CD4-positive, alpha-beta T cell treated with Interleukin-17A for 1 hour (primary cell): ENCODE data around the gene ALPK1.
"Not testable (repeated sequence)": the region's sequence is repeated elsewhere in the genome, so short reads cannot be mapped to it uniquely, and the experiment has no call there.

Experiments used
- DNase-seq: peaks from one replicate; pipeline ENCODE4 v3.0.0-alpha.2; 2020

Gene ALPK1

DNA sequence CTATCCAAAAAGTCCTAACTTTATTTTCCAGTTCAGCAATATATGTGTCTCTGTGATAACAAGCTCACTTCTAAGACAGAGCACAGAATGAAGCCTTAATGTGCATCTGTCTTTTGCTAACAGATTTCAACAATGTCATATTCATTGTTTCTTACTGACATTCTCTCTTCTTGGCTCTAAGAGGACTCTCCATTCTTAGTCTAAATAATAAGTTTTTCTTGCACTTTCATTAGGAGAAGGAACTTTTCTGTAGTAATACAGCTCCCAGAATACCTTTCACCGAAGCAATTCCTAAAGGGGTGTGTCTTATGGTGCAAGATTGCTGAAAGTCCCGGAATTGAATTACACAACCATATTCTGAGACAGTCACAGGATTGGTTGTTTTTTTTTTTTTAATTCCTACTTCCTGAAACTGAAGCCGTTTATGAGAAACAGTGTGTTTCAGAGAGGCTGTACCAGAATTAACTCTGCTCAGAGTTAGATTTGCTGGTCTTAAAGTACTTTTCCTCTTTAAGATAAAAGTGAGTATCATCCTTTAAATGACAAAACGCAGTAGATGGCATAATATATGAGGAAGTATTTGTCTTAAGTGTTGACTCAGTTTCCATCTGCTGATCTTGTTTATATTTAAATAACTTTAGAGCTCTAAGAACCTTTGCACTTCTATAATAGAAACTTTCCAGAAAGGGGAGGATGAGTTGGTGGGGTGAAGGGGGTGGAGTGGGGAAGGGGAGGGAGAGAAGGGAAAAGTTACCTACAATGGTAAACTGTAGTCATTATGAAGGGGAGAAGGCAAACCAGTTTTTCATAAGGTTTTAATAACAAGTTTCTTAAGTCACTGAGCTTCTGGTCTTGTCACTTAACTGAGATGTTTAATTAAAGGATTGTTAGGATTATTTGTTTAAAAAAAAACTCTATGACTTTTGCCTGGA is at the start of gene ALPK1:
Gene ALPK1, plus strand, starts transcription at position 421 of the 932 bp plus-strand sequence.
- peak; percentile 54 for DNase-seq

DNA sequence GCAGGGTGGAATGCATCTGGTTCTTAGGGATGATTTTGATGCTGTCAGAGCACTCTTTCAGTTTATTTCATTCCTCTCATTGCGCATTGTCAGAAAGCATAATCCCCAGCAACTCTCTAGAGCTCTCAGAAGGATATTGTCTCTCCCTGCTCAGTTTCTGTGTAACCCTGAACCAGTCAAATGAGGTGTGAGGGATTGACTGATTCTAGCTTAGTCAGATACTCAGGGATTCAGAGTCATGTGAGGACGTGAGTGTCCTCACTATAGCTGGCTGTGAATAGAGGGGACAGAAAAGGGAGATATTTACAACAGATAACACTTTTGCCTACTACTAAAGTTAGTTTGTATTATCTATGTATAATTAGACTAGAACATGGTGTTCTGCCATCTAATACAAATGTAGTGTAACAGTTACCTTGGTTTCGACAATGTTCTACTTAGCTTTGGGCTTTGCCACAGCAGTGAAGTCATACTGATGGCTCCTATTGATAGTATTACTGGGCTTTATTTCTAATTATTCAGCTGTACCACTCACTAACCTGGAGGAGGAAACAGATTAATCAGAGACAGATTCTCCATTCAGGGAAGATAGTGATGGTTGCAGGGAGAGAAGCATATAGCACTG is 46.0 kb upstream of the ALPK1 start:
- no peak for DNase-seq

DNA sequence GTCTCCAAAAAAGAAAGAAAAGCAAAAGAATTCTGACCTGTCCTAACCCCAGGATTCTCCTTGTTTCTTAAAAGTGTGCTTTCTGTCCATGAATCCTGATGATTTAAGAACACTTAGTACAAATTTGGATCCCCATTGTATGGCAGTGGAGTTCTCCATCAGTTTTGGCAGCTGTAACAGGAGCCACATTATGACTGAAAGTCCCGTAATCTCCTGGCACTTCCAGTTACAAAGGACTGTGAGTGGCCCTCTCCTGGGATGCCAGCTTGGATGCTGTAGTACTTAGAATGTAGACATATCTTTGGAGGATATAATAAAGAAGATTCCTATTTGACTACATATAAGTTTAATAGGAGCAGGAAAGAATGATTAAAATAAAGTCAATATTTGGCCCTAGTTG is 44.9 kb upstream of the ALPK1 start:
- no peak for DNase-seq

DNA sequence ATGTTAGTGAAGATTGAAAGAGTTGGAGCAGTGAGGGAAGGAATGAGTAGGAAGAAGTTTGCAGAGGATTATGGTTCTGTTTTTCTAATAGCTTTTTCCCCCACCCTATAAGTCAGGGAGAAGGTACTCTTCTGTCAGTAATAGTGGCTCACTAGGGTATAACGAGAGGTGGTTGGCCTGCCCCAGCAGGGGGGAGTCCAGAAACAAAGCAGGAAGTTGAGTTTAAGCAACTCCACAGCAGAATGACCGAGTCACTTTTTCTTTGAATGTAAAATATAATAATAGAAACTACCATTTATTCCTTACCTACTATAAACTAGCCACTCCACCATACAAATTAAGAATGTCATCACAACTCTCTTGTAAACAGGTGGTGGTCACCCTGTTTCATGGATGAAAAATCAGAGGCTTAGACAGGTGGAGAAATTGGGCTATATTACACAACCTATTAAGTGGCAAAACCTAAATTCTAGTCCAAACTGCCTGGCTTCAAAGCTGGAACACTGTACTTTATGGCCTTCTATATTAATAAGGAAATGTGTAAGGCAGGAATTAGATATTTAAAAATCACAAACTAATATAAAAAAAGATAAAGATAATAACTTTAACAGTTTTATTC is 43.7 kb upstream of the ALPK1 start:
- DNase-seq = no peak

DNA sequence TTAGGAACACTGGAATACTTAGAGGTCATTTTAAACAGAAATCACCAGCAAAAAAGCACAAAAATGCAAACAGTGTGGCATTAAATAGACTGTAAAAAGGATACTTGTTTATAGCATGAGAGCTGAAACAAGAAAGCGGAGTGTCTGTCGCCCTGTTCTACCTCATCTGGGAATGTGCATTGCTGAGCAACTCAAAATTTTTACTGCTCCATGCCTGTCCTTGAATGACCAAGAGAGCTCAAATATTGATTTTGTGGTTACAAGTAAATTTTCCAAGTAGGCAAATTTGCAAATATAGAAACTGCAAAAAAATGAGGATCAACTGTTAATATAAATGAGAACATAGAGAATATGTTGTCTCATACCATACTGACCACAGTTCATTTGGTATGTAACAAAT is 40.1 kb upstream of the ALPK1 start:
- no peak for DNase-seq

DNA sequence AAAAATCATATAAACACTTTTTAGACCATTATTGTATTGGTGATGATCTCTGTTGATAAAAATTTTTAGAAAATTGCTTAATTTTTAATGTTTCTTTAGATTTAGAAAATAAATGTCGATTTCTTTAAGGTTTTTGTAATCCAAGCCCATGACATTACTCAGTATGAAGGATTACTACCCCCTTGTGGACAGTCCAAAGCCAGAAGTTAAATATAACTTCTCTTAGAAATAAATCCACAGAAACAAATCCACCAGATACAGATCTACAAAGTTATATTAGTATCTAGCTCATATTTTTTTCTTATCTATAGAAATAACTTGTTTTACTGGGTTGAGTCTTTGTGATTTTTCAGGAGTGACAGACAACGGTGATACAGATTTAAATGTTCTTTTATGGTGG is 30.3 kb upstream of the ALPK1 start:
- DNase-seq = no peak

DNA sequence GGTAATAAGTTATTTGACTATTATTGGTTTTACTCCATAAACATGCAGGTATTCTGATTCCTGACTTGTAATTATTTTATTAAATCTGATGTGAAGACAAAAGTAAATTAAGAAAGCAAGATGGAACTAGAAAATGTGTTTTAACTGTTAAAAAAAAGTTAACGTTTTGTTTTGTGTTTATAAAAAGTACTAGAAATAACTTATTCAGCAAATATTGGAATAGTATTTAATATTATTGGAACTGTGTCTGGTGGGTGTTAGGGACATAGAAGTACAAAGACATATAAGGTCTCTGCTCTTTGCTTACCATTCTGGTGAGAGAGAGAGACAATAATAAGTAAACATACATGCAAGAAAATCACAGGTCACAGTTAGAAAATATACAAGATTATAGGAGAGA is 27.1 kb upstream of the ALPK1 start:
- DNase-seq = no peak

DNA sequence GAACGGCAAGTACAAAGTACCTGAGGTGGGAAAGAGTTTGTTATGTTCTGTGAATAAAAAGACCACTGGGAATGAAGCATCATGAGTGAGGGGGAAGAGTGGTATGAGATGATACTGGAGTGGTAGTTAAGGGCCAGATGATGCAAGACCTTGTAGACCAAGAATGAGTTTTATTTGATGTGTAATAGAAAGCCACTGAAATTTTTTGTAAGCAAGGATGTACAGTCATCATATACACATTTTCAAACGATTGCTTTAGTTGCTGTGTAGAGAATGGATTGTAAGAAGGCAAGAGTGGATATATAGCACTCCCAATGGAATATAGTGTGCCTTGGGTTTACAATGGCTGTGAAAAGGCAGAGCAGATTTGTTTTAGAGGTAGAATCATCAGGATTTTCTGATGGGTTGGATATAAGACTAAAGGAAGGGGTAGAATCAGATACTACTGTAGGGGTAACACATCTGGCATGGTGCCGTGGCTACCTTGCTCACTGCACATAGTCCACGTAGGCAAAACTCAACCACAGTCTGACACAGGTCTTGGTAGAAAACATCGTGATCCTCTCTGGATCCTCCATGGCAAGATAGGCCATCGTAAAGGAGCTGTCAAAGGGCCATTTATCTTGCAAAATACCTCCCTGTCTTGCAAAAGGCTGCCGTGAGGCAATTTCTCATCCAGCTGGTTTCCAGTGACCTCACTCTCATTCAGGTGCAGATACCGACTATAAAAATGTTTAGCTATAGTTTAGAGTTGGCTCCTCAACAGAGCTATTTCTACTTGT is 26.3 kb upstream of the ALPK1 start:
- DNase-seq = no peak

DNA sequence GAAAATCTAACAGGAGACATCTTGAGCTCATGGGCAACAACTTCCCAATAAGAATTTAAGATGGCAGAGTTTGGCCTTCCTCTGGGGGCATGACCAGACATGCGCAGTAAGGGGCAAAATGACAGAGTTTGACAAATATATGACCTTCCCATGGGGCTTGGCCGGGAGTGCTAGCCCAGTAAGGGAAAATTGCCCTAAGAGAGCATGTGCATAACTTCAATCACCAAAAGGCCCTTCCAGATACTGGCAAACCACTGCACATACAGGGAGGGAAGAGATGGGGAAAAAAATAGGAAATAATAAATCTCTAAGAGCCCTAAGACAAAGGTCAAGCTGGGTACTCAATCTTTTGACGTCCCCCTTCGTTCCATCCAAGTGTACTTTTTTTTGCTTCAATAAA is 24.9 kb upstream of the ALPK1 start:
- no peak for DNase-seq

DNA sequence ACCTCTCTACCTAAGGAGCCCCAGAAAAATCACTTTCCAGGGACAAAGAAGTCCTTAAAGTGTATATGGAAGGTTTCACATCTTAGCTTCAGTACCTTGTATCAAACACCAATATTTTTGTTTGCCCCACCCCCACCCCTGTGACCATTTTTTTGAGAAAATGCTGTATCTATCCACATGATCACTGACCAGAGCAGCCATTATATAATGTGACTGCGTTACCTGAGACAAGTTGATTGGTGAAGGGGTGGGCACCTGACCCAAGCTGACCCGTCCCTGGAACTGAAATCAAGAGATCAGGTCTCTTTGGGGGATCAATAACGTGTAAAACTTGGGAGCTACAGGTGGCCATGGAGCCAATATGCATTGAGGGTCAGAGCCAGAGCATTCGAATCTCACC is 22.2 kb upstream of the ALPK1 start:
- no peak for DNase-seq

DNA sequence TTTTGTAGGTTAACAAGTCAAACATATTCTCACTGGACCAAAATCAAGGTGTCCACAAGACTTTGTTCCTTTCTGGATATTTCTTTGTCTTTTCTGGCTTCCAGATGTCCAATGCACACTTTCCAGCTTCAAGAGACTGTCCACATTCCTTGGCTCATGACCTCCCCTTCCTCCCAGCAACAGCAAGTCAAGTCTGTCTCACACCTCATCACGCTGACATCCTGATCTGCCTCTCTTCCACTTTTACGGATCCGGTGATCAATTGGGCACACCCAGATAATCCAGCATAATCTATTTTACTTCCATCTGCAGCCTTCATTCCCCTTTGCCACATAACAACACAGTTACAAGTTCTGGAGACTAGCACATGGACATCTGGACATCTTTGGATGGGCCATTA is 21.1 kb upstream of the ALPK1 start:
- DNase-seq = no peak

DNA sequence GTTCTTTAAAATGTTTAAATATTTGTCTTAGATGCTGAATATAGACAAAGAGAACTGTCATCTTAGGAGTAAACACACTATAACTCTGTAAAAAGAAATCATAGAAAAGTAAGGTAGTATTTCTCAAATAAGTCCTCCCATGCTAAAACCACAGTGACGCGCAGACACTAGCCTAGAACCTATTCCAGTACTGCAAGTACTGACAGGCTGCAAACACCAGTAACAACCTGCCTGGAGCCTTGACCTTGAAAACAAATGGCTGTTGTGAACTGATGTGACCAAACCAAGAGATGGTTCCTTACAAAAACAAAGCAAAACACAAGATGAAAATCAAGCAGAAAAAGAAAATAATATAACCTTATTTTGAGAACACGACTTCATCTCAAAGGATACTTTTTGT is 19.9 kb upstream of the ALPK1 start:
- no peak for DNase-seq

DNA sequence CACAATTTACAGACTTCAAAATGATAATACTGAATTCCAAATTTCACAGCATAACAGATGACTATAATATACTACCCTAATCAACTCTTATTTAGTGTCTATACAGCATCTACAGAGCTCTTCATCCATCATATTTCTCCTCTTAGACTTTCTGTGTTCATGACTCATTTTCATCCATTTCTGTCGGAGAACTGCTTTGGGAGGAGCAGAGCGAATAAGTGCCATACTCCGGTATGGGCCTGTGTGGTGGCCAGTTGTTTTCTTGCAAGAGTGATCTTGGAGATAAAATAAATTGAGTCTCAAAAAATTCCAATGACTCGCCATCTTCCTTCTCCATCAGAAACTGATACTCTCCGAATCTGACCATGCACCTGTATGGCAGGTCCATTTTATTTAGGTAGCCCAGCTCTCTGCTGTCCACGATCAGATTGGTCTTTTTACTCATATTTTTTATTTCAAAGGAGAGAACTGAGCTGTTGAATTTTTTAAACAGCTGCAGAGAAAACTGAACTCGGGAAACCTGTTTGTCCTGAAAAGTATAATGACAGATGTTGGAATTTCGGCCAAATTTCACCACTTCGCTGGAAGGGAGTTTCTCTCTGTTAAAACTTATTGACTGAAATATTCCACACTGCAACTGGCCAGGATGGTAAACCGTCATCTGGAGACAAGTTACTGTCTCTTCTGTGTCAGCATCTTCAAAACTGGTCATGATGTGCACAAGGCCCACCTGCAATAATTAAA is 19.3 kb upstream of the ALPK1 start:
- no peak for DNase-seq

DNA sequence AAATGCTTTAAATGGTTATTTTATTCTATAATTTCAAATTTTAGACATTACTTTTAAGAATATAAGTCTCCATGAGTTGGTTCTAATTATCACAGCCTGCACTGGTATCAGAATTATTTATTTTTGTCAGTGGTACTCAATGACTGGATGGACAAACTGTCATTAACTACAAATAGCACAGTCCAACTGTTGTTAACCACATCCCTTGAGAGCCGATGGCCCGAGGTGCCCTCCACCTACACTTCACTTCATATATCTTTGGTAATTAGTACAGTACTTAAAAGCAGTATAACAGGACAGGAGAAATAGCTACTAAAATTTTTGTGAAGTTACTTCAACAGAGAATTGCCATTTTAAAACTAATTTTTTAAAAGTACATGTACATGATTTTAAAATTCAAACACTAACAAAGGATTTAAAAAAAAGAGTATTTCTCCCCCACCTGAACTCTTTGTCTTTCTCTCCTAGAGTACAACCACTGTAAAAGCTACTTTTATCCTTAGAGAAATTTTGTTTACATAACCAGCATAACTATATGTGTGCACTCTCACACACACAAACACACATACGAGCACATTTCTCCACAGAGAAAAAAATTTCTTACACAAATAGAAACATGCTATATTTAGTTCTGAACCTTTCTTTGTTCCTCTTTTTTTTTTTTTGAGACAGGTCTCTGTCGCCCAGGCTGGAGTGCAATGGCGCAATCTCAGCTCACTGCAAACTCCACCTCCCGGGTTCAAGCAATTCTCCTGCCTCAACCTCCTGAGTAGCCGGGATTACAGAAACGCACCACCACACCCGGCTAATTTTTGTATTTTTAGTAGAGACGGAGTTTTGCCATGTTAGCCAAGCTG is 17.9 kb upstream of the ALPK1 start:
- DNase-seq = no peak

DNA sequence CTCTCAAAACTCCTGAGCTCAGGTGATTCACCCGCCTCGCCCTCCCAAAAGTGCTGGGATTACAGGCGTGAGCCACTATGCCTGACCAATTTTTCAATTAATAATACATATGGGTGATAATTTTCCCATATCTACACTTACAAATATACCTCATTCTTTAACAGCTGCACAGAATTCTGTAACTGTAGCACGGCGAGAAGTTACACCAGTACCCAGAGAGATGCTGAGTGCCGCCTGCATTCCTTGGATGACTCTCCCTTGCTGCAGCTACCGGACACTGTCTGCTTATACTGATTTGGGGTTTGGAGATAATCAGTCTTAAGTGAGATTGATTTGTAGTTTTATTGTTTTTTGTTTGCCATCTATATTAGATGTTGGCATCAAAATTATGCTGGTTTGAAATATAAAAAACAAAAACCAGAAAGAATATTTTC is 17.3 kb upstream of the ALPK1 start:
- no peak for DNase-seq

DNA sequence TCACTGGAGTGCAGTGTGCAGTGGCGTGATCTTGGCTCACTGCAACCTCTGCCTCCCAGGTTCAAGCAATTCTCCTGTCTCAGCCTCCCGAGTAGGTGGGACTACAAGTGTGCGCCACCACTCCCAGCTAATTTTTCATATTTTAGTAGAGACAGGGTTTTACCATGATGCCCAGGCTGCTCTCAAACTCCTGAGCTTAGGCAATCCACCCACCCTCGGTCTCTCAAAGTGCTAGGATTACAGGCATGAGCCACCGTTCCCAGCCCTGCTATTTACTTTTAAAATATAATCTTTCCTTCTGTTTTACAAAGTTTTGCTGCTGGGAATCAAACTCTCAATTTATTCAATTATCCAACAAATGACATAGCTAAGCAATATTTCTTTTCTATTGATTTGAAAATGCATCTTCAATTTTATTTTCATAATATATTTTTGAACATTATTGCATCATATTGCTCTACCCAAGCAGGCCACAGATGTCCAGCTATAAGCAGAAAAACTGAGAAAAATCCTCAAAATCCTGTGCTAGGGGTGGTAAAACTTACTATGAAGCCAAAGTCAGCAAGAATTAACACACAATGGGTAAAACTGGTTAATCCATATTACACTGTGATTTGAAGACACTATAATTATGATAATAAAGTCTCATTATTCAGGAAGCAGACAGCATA is 16.6 kb upstream of the ALPK1 start:
- DNase-seq = no peak

DNA sequence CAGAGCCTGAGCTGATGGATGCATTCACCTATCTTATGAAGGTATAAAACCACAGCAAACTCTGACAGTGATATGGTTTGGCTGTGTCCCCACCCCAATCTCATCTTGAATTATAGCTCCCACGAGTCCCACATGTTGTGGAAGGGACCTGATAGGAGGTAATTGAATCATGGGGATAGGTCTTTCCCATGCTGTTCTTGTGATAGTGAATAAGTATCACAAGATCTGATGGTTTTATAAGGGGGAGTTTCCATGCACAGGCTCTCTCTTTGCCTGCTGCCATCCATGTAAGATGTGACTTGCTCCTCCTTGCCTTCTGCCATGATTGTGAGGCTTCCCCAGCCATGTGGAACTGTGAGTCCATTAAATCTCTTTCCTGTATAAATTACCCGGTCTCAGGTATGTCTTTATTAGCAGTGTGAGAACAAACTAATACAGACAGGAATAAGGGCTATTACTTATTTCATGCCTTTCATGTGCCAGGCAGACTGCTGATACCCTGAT is 15.2 kb upstream of the ALPK1 start:
- not testable (repeated sequence) for DNase-seq

DNA sequence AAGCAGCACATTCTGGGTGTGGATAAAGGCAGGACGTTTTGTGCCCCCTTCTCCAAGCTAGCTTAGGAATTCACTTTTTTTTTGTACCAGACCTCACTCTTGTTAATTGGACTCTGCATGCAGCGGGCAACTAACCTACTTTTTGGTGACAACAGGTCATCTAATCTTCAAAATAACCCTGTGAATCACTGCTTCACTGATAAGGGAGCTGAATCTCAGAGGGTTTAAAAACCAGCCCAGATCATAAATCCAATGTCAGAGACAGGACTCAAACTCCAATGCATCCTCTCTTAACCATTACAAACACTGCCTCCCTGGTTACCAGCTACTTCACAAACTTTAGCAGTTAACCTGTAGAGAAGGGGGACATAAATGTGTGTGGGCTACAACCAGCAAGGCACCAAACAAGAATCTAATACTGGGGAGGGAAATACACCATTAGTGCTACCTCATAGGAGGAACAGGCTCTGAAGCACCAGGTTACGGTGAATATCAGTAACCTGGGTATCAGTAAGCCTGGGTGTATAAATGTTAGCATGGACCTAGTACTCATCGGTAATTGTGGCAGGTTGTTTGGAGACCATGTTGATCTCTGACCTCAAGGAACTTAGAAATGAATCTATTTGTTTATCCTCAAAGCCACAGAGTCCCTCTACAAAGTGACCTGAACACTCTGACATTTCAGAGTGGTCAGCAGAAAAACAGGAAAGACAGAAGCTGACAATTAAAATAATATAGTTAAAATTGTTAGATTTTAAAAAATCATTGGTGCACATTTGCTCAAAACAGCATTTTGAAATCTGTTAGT is 14.1 kb upstream of the ALPK1 start:
- DNase-seq = no peak

DNA sequence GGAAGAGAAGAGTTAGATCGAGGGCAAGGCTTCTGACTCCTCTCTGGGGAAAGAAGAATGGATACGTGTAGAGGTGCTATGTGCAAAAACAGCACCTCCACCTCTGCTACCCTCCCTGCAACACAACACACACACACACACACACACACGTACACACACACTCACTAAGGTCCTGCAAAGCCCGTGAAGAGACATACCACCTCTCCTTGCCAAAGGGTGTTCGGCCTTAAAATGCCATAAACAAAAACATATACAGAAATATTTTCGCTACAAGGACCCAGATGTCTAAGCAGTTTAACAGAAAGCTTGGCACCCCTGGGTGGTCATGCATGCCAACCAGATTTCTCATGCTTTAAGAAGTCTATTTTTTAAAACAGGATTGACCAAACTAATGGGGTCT is 13.0 kb upstream of the ALPK1 start:
- DNase-seq = peak; percentile 39
